Endothelial cell of umbilical vein (primary cell): ENCODE results near the gene OR1I1. TPM values are rescaled to one million over a fixed set of nuclear protein-coding genes. Genes with fewer than 3 reads are reported as not detected.

ENCODE experiments used
- BruUV-seq: library from RNA; stranded (reverse); fragments of 400-500 nt; replicated peaks from 2 replicates; lab custom pipeline; 2021; lab: Mats Ljungman, UMichigan
- CTCF ChIA-PET: fragments of 300-600, 350-600 bp; sonication (Branson Sonifier 250); formaldehyde crosslinking; loops from one replicate; lab custom pipeline; 2021; ENCODE audit warnings: antibody characterized with exemption, inconsistent platforms; lab: Charles Lee
- POLR2A ChIA-PET: fragments of 300-600, 350-600 bp; sonication (Branson Sonifier 250); formaldehyde crosslinking; loops from one replicate; lab custom pipeline; 2021; ENCODE audit warnings: antibody characterized with exemption, inconsistent platforms; lab: Charles Lee
- DNase-seq: peaks from one replicate; pipeline ENCODE4 v3.0.0-alpha.2; 2011; ENCODE audit warnings: low read depth, low spot score
- FAIRE-seq: peaks from 2 replicates; lab custom pipeline; 2011; peaks lifted over from hg19 to GRCh38; lab: Jason Lieb, UNC
- H2AFZ ChIP-seq: 2 replicates; pipeline ENCODE4 v1.6.0; 2012; ENCODE audit warnings: low read depth, low read length, control low read depth, inconsistent platforms
- H3K27ac ChIP-seq: 2 replicates; pipeline ENCODE4 v1.5.1; 2011; ENCODE audit warnings: low read depth, mild to moderate bottlenecking, control low read depth, low read length, moderate library complexity; ENCODE audit not compliant: insufficient read depth
- H3K27me3 ChIP-seq, 2 experiments: 2 replicates each; pipeline versions ENCODE4 v1.6.0 to v1.6.1; 2011; ENCODE audit warnings: low read length in 2 of 2, mixed read lengths in 1 of 2; ENCODE audit not compliant: control insufficient read depth in 2 of 2, insufficient read depth in 2 of 2
- H3K36me3 ChIP-seq, 2 experiments: 2 replicates in 1 of 2; 3 replicates in 1 of 2; pipeline ENCODE4 v1.5.1; 2011; ENCODE audit warnings: low read length in 2 of 2, mild to moderate bottlenecking in 1 of 2, moderate library complexity in 1 of 2; ENCODE audit not compliant: control insufficient read depth in 2 of 2, insufficient read depth in 2 of 2; ENCODE audit errors: extremely low read depth in 1 of 2
- H3K4me1 ChIP-seq: 3 replicates; pipeline ENCODE4 v1.5.1; 2011; ENCODE audit warnings: mild to moderate bottlenecking, low read length; ENCODE audit not compliant: control insufficient read depth, insufficient read depth; ENCODE audit errors: extremely low read depth
- H3K4me2 ChIP-seq: 2 replicates; pipeline ENCODE4 v1.6.1; 2011; ENCODE audit warnings: low read length, control low read depth, mixed read lengths; ENCODE audit not compliant: insufficient read depth
- H3K4me3 ChIP-seq, 3 experiments: fragments of 200-600 bp in 1 of 3; sonication (generic), shearing (Covaris generic) in 1 of 3; replicated peaks in 1 of 3; 2 replicates each; pipeline ENCODE4 v1.5.1; 2011 to 2016; ENCODE audit warnings: control low read depth in 3 of 3, low read length in 3 of 3, mild to moderate bottlenecking in 2 of 3, inconsistent platforms in 1 of 3, low read depth in 1 of 3, moderate library complexity in 1 of 3; ENCODE audit not compliant: insufficient read depth in 1 of 3
- H3K79me2 ChIP-seq: 2 replicates; pipeline ENCODE4 v1.6.0; 2012; ENCODE audit warnings: low read length, inconsistent platforms; ENCODE audit not compliant: control insufficient read depth, insufficient read depth
- H3K9ac ChIP-seq: replicated peaks from 2 replicates; pipeline ENCODE3; 2011; ENCODE audit warnings: low read length, control low read depth; ENCODE audit not compliant: insufficient read depth; ENCODE audit errors: extremely low read depth
- H3K9me1 ChIP-seq: replicated peaks from 3 replicates; pipeline ENCODE4 v1.6.0; 2011; ENCODE audit warnings: mild to moderate bottlenecking, low read length; ENCODE audit not compliant: control insufficient read depth, insufficient read depth; ENCODE audit errors: extremely low read depth
- H3K9me3 ChIP-seq: replicated peaks from 2 replicates; pipeline ENCODE4 v1.5.1; 2012; ENCODE audit warnings: low read length, inconsistent platforms; ENCODE audit not compliant: control insufficient read depth, insufficient read depth
- H4K20me1 ChIP-seq: replicated peaks from 2 replicates; pipeline ENCODE3; 2011; ENCODE audit warnings: mild to moderate bottlenecking, low read length; ENCODE audit not compliant: control insufficient read depth, insufficient read depth; ENCODE audit errors: extremely low read depth
- EZH2 ChIP-seq: IDR thresholded peaks from 2 replicates; pipeline ENCODE4 v1.6.1; 2012; ENCODE audit warnings: borderline replicate concordance, low read depth, mild to moderate bottlenecking, moderate library complexity, low read length, inconsistent platforms; ENCODE audit not compliant: severe bottlenecking
- FOS ChIP-seq: IDR thresholded peaks from 2 replicates; pipeline ENCODE4 v1.6.1; 2011; ENCODE audit warnings: mild to moderate bottlenecking, low read length, moderate library complexity, borderline replicate concordance; ENCODE audit not compliant: insufficient read depth
- GATA2 ChIP-seq: IDR thresholded peaks from 2 replicates; pipeline ENCODE4 v1.7.0; 2011; ENCODE audit warnings: low read depth, mild to moderate bottlenecking, moderate library complexity, mixed read lengths, low read length; ENCODE audit not compliant: insufficient read length, insufficient read depth
- JUN ChIP-seq: IDR thresholded peaks from 2 replicates; pipeline ENCODE4 v1.6.1; 2011; ENCODE audit warnings: borderline replicate concordance, low read depth; ENCODE audit not compliant: insufficient read length, insufficient read depth
- MAX ChIP-seq: IDR thresholded peaks from 2 replicates; pipeline ENCODE4 v1.6.1; 2011; ENCODE audit not compliant: insufficient read depth, insufficient read length
- MYC ChIP-seq: IDR thresholded peaks from one replicate; pipeline ENCODE4 v1.6.1; 2011; ENCODE audit warnings: mild to moderate bottlenecking, low read depth, low read length
- POLR2A ChIP-seq: IDR thresholded peaks from 2 replicates; pipeline ENCODE4 v1.6.1; 2012; ENCODE audit warnings: low read depth, mild to moderate bottlenecking, control low read depth, low read length
- POLR2AphosphoS5 ChIP-seq: IDR thresholded peaks from 2 replicates; pipeline ENCODE4 v1.6.1; 2012; ENCODE audit warnings: low read depth, mild to moderate bottlenecking, control low read depth, low read length, moderate library complexity; ENCODE audit not compliant: insufficient read depth
- dilution Hi-C: fragments of 300-500 bp; cut with MboI; formaldehyde crosslinking; loops from one replicate; pipeline ENCODE4 v1.15.0; 2019; ENCODE audit warnings: low sequenced_read_pairs; ENCODE audit not compliant: extremely low pct_ligation_motif_present
- intact Hi-C: fragments of 100-400 bp; cut with micrococcal nuclease; formaldehyde crosslinking; loops from one replicate; pipeline ENCODE4 v1.10.0; 2022
- polyA plus RNA-seq, 4 experiments: library from polyadenylated mRNA; depleted of rRNA in 3 of 4; stranded (reverse) in 3 of 4; unstranded in 1 of 4; fragments of >200 nt; gene quantifications; 2 replicates each; pipeline versions ENCODE4 v1.2.1 to v1.2.3, GENCODE V29; 2011 to 2012; ENCODE audit warnings: missing spikeins in 1 of 4
- total RNA-seq: library from RNA; stranded (reverse); gene quantifications from 2 replicates; pipeline ENCODE4 v1.2.3, GENCODE V29; 2021
- TF ChIP-seq, protein P1 (sequence below), 2 donors: IDR thresholded peaks; 1 replicate in 1 of 2; 2 replicates in 1 of 2; pipeline ENCODE4 v1.5.1; 2011; ENCODE audit warnings: low read length in 2 of 2, mild to moderate bottlenecking in 2 of 2, moderate library complexity in 2 of 2, control low read depth in 1 of 2, inconsistent platforms in 1 of 2, low read depth in 1 of 2; ENCODE audit not compliant: insufficient read depth in 1 of 2; ENCODE audit errors: extremely low read depth in 1 of 2

Gene OR1I1
- total and polyA plus RNA-seq, 2 donors (not counting 3 experiments of a cell fraction or from before 2014, with no cell fraction given): not detected

DNA sequence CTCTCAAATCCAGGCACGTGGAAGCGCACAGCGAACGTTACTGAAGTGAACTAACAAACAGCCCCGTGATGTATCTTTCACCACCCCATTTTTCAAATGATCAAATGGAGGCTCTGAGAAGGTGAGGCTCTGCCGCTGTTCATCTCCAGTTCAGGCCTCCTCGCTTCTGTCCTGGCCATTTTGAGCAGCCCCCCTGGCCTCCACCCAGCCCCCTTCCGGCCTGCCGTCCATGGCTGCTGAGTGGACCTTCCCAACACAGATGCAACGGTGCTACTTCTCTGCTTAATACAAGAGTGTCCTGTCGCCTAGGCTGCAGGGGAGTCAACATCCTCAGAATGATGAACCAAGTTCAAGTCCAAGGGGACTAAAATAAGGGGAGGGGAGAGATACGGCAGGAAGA, 34.8 kb downstream of the OR1I1 start:
- H3K9ac ChIP-seq: no peak overlapping the region
- no peak overlapping the region for H3K4me2 ChIP-seq
- dilution Hi-C loops: no loop called here
- H3K4me1 ChIP-seq: no peaks in the 10 kb centered on the region
- intact Hi-C loops: no loop called here
- DNase-seq (no peak), FAIRE-seq (no peak)
- no peaks in the 10 kb centered on the region for H3K79me2 ChIP-seq
- H3K27ac ChIP-seq: no peak overlapping the region
- POLR2A ChIA-PET: no interaction called here
- H3K36me3 ChIP-seq: peaks cover 33 to 62% of the 10 kb centered on the region in 2 experiments
- no peak overlapping the region for H2AFZ ChIP-seq
- H3K4me3 ChIP-seq: no peak overlapping the region
- no peaks in the 10 kb centered on the region for H3K9me1 ChIP-seq
- H3K9me3 ChIP-seq: no peaks in the 10 kb centered on the region
- CTCF ChIA-PET: no interaction called here
- BruUV-seq: no TSS peak
- H4K20me1 ChIP-seq: no peaks in the 10 kb centered on the region
- no peaks in the 10 kb centered on the region for H3K27me3 ChIP-seq
- TF ChIP-seq JUN (no peak), POLR2AphosphoS5 (no peak), EZH2 (no peak), POLR2A (no peak), FOS (no peak), GATA2 (no peak), MAX (no peak), MYC (no peak)
- TF ChIP-seq, protein P1, sequence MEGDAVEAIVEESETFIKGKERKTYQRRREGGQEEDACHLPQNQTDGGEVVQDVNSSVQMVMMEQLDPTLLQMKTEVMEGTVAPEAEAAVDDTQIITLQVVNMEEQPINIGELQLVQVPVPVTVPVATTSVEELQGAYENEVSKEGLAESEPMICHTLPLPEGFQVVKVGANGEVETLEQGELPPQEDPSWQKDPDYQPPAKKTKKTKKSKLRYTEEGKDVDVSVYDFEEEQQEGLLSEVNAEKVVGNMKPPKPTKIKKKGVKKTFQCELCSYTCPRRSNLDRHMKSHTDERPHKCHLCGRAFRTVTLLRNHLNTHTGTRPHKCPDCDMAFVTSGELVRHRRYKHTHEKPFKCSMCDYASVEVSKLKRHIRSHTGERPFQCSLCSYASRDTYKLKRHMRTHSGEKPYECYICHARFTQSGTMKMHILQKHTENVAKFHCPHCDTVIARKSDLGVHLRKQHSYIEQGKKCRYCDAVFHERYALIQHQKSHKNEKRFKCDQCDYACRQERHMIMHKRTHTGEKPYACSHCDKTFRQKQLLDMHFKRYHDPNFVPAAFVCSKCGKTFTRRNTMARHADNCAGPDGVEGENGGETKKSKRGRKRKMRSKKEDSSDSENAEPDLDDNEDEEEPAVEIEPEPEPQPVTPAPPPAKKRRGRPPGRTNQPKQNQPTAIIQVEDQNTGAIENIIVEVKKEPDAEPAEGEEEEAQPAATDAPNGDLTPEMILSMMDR (IDR thresholded peaks at IDR 0.05; ENCODE audit: extremely low read depth in 1 of 2, insufficient read depth in 1 of 2, low read depth in 1 of 2, low read length in 2 of 2): no peak
